Measurements from ENCODE around the gene LRPAP1.
"Not testable (repeated sequence)": the region's sequence is repeated elsewhere in the genome, so short reads cannot be mapped to it uniquely, and the experiment has no call there.

GRCh38 chr4:3558514-3558836, 26.3 kb upstream of the LRPAP1 start:
- TF ChIP-seq CTCF (IDR thresholded peaks at IDR 0.05); EZH2 (IDR thresholded peaks at IDR 0.05; ENCODE audit: borderline replicate concordance, insufficient read depth, low read depth, low read length, poor library complexity, severe bottlenecking): not testable (repeated sequence)
